Thyroid gland (tissue), 4 donors: ENCODE data around the gene ADAMTS16.

Source experiments
- CTCF ChIP-seq, 6 experiments: fragments of 200-600 bp in 3 of 6; fragments of 450-650 bp in 3 of 6; sonication (generic) in 3 of 6; IDR thresholded peaks; one replicate each; pipeline ENCODE4 v1.5.1; 2016 to 2019; ENCODE audit warnings: antibody characterized with exemption in 6 of 6, mild to moderate bottlenecking in 2 of 6, inconsistent platforms in 1 of 6, moderate library complexity in 1 of 6
- POLR2A ChIP-seq, 2 donors: fragments of 450-650 bp; IDR thresholded peaks; one replicate each; pipeline ENCODE4 v1.6.1; 2017; ENCODE audit warnings: antibody characterized with exemption in 2 of 2, mild to moderate bottlenecking in 2 of 2, moderate library complexity in 1 of 2

- TF ChIP-seq CTCF (IDR thresholded peaks at IDR 0.05) (no peak), POLR2A (IDR thresholded peaks at IDR 0.05) (no peak)
These were observed 175.2 kb downstream of the ADAMTS16 start for GRCh38 chr5:5315068-5315980.
